ENCODE data around the gene BBS9.

DNA sequence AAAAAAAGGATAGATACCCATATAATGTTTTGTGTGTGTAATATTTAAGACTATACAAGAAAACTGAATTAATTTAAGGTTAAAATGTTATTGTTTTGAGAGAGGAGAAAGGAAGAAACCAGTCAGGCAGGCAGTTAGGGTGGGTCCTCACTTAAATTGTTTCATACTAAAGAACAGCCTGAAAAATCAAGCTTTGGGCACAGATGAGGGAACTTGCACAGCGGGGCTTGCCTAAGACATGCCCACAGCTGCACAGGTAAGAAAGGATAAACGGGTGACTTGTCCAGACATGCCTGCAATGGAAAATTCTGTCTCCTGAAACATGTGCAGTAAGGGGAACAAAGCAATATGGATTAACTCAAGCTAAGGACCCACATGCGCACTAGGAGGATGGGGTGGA is 158.4 kb downstream of the BBS9 start:
- TF ChIP-seq EZH2 (IDR thresholded peaks at IDR 0.05): no peak
- TF ChIP-seq POLR2AphosphoS5 (IDR thresholded peaks at IDR 0.05; ENCODE audit: borderline replicate concordance, low read depth, low read length): no peak

Measured in SK-N-MC (cell line).